Measurements from ENCODE around the gene COL12A1. TPM values are rescaled to one million over a fixed set of nuclear protein-coding genes. Genes with fewer than 3 reads are reported as not detected.

The COL12A1 gene
- polyA plus RNA-seq, 1 donor (not counting 4 experiments of a cell fraction or from before 2014, with no cell fraction given): 96.9 TPM

DNA sequence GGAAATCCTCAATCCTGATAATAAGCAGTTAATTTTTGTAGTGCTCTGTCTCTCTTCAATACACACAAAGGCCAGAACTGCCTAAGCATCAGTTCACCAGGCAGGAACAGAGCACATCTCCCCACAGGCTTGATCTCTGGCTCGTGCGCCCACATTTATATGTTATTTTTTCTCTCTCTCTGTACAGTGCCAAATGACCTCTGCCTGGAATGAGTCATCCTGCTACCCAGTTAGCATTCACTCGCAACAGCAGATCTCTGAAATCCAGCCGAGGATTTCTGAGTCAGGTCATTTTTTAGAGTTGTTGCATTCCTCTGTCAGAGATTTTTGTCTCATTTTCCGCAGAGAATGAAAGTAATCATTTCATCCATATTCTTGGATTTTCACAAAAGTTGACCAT is 107.1 kb downstream of the COL12A1 start:
- dilution Hi-C loops (cut with MboI; ENCODE audit: extremely low pct_ligation_motif_present, low sequenced_read_pairs): no loop called here
- no peaks in the 10 kb centered on the region for H3K9me1 ChIP-seq (ENCODE audit: control insufficient read depth, extremely low read depth, insufficient read depth, low read length)
- H3K4me2 ChIP-seq (ENCODE audit: control insufficient read depth, extremely low read depth, insufficient read depth, low read depth, low read length): no peak overlapping the region
- no peaks in the 10 kb centered on the region for H3K79me2 ChIP-seq (ENCODE audit: control insufficient read depth, insufficient read depth, low read length)
- H3K4me1 ChIP-seq (ENCODE audit: control insufficient read depth, extremely low read depth, insufficient read depth, low read length): no peaks in the 10 kb centered on the region
- no peak overlapping the region for H3K27ac ChIP-seq (ENCODE audit: control insufficient read depth, insufficient read depth, low read length)
- no peak overlapping the region for H3K4me3 ChIP-seq (ENCODE audit: control insufficient read depth in 2 of 3, extremely low read depth in 1 of 3, insufficient read depth in 2 of 3, low read depth in 1 of 3, low read length in 3 of 3)
- no peaks in the 10 kb centered on the region for H4K20me1 ChIP-seq (ENCODE audit: control insufficient read depth, extremely low read depth, insufficient read depth, low read length)
- TF ChIP-seq EZH2 (IDR thresholded peaks at IDR 0.05; ENCODE audit: low read length) (no peak), CTCF (optimal IDR thresholded peaks at IDR 0.05 in 1 of 3, IDR thresholded peaks at IDR 0.05 in 1 of 3, conservative IDR thresholded peaks at IDR 0.05 in 1 of 3; ENCODE audit: extremely low read depth in 1 of 3, insufficient read depth in 2 of 3, low read length in 3 of 3) (no peak)
- DNase-seq (ENCODE audit: low read depth, low spot score): peak; percentile 9
- no peaks in the 10 kb centered on the region for H3K9me3 ChIP-seq (ENCODE audit: control insufficient read depth, low read depth, low read length)
- H3K27me3 ChIP-seq (ENCODE audit: control insufficient read depth, extremely low read depth, insufficient read depth, low read length): no peaks in the 10 kb centered on the region
- no peak overlapping the region for H3K9ac ChIP-seq (ENCODE audit: control insufficient read depth, extremely low read depth, insufficient read depth, low read length)
- peaks cover 12 to 17% of the 10 kb centered on the region in 2 experiments for H3K36me3 ChIP-seq (ENCODE audit: control insufficient read depth in 2 of 2, extremely low read depth in 1 of 2, insufficient read depth in 2 of 2, low read length in 2 of 2)
- FAIRE-seq: peak; percentile 69
- no peak overlapping the region for H2AFZ ChIP-seq (ENCODE audit: control insufficient read depth, low read length)

- FAIRE-seq: no peak
- Histone ChIP-seq H4K20me1 (ENCODE audit: control insufficient read depth, extremely low read depth, insufficient read depth, low read length) (no peaks in the 10 kb centered on the region), H3K79me2 (ENCODE audit: control insufficient read depth, insufficient read depth, low read length) (no peaks in the 10 kb centered on the region), H3K27me3 (ENCODE audit: control insufficient read depth, extremely low read depth, insufficient read depth, low read length) (no peaks in the 10 kb centered on the region), H3K36me3 (ENCODE audit: control insufficient read depth in 2 of 2, extremely low read depth in 1 of 2, insufficient read depth in 2 of 2, low read length in 2 of 2) (peaks cover 8 to 9% of the 10 kb centered on the region in 2 experiments), H3K9me3 (ENCODE audit: control insufficient read depth, low read depth, low read length) (no peaks in the 10 kb centered on the region), H3K4me1 (ENCODE audit: control insufficient read depth, extremely low read depth, insufficient read depth, low read length) (no peaks in the 10 kb centered on the region), H3K4me2 (ENCODE audit: control insufficient read depth, extremely low read depth, insufficient read depth, low read depth, low read length) (no peak overlapping the region), H2AFZ (ENCODE audit: control insufficient read depth, low read length) (no peak overlapping the region), H3K27ac (ENCODE audit: control insufficient read depth, insufficient read depth, low read length) (no peak overlapping the region), H3K9ac (ENCODE audit: control insufficient read depth, extremely low read depth, insufficient read depth, low read length) (no peak overlapping the region), H3K9me1 (ENCODE audit: control insufficient read depth, extremely low read depth, insufficient read depth, low read length) (no peaks in the 10 kb centered on the region), H3K4me3 (ENCODE audit: control insufficient read depth in 2 of 3, extremely low read depth in 1 of 3, insufficient read depth in 2 of 3, low read depth in 1 of 3, low read length in 3 of 3) (no peak overlapping the region)
- dilution Hi-C loops (cut with MboI; ENCODE audit: extremely low pct_ligation_motif_present, low sequenced_read_pairs): no loop called here
- no peak for DNase-seq (ENCODE audit: low read depth, low spot score)
- TF ChIP-seq CTCF (optimal IDR thresholded peaks at IDR 0.05 in 1 of 3, IDR thresholded peaks at IDR 0.05 in 1 of 3, conservative IDR thresholded peaks at IDR 0.05 in 1 of 3; ENCODE audit: extremely low read depth in 1 of 3, insufficient read depth in 2 of 3, low read length in 3 of 3) (no peak), EZH2 (IDR thresholded peaks at IDR 0.05; ENCODE audit: low read length) (no peak)
Measured at GRCh38 chr6:75096966-75097365, 108.9 kb downstream of the COL12A1 start.

Measured in keratinocyte (primary cell).